Fibroblast of villous mesenchyme (primary cell): ENCODE data around the gene KCNV2. TPM values are rescaled to one million over a fixed set of nuclear protein-coding genes. Genes with fewer than 3 reads are reported as not detected.

ENCODE experiments used
- DNase-seq: peaks from one replicate; pipeline ENCODE4 v3.0.0-alpha.2; 2010; ENCODE audit warnings: low read depth
- H3K4me3 ChIP-seq: 2 replicates; pipeline ENCODE4 v1.5.1; 2011; ENCODE audit warnings: low read depth, mild to moderate bottlenecking, low read length
- CTCF ChIP-seq: IDR thresholded peaks from 2 replicates; pipeline ENCODE4 v1.5.1; 2012; ENCODE audit warnings: low read depth, mild to moderate bottlenecking, low read length; ENCODE audit not compliant: insufficient read depth
- total RNA-seq: library from RNA; depleted of rRNA; stranded (reverse); fragments of >200 nt; gene quantifications from 2 replicates; pipeline ENCODE4 v1.2.3, GENCODE V29; 2012

The KCNV2 gene
- total RNA-seq, 1 donor = not detected

GRCh38 chr9:2778816-2779215 is 61.5 kb downstream of the KCNV2 start:
- H3K4me3 ChIP-seq = no peak overlapping the region
- no peak for TF ChIP-seq CTCF
- DNase-seq = no peak

Other genes with a start within 250 kb of the KCNV2 start
- gene VLDLR, start 95.7 kb upstream of the KCNV2 start, total RNA-seq = 4.7 and 9.0 TPM in 2 replicates
- gene PUM3, start 126.6 kb downstream of the KCNV2 start, total RNA-seq = 50.3 and 68.7 TPM in 2 replicates